GM12878 (cell line): Measurements from ENCODE around the gene MCHR1. TPM values are rescaled to one million over a fixed set of nuclear protein-coding genes. Genes with fewer than 3 reads are reported as not detected.

Experiments used
- ATF2 ChIP-seq: IDR thresholded peaks from 2 replicates; pipeline ENCODE4 v1.6.1; 2012; ENCODE audit warnings: low read length, inconsistent platforms
- CUX1 ChIP-seq: IDR thresholded peaks from 2 replicates; pipeline ENCODE4 v1.6.1; 2012; ENCODE audit warnings: improper control_type of control experiment, low read depth, low read length; ENCODE audit not compliant: insufficient replicate concordance
- SIN3A ChIP-seq: IDR thresholded peaks from 2 replicates; pipeline ENCODE4 v1.6.1; 2012; ENCODE audit warnings: low read depth, low read length, improper control_type of control experiment
- SKIL ChIP-seq: fragments of 450-650 bp; IDR thresholded peaks from 2 replicates; pipeline ENCODE4 v1.6.1; 2017; ENCODE audit warnings: mild to moderate bottlenecking, low read depth, inconsistent platforms; ENCODE audit not compliant: poor library complexity, severe bottlenecking
- SREBF1 ChIP-seq: IDR thresholded peaks from 2 replicates; pipeline ENCODE4 v1.6.1; 2012; ENCODE audit warnings: mild to moderate bottlenecking, low read length
- ZBTB40 ChIP-seq: fragments of 450-650 bp; IDR thresholded peaks from 2 replicates; pipeline ENCODE4 v1.6.1; 2016; ENCODE audit warnings: mild to moderate bottlenecking, moderate library complexity, borderline replicate concordance
- polyA plus RNA-seq, 11 experiments: library from polyadenylated mRNA; depleted of rRNA in 4 of 11; unstranded in 6 of 11; stranded (reverse) in 5 of 11; fragments of >200 nt; fragmentation: Nextera tagmentation in 4 of 11; fragmentation: Illumina TruSeq in 1 of 11; extraction: Ambion mirVana in 4 of 11; extraction: Trizol in 1 of 11; gene quantifications; 1 replicate in 1 of 11; 2 replicates in 10 of 11; pipeline versions ENCODE4 v1.2.1 to v1.2.3, GENCODE V29; 2011 to 2016; ENCODE audit warnings: inconsistent platforms in 2 of 11, missing spikeins in 2 of 11, low read depth in 1 of 11
- total RNA-seq, 4 experiments: library from RNA; depleted of rRNA in 3 of 4; stranded (reverse); fragments of >200 nt in 3 of 4; fragmentation: Illumina TruSeq in 1 of 4; extraction: Trizol in 1 of 4; gene quantifications; 2 replicates each; pipeline versions ENCODE4 v1.2.1 to v1.2.3, GENCODE V29; 2013 to 2021

Gene MCHR1
- total and polyA plus RNA-seq, 10 of the 15 experiments (the other 5 are each of a cell fraction or from before 2014, with no cell fraction given), result not detected

GRCh38 chr22:40651057-40651456 lies 28.2 kb upstream of the MCHR1 start (continued):
- TF ChIP-seq SKIL (no peak), ZBTB40 (no peak), SREBF1 (no peak), SIN3A (no peak), ATF2 (no peak), CUX1 (no peak)
